ENCODE measurements around the gene ZBTB40.

DNA sequence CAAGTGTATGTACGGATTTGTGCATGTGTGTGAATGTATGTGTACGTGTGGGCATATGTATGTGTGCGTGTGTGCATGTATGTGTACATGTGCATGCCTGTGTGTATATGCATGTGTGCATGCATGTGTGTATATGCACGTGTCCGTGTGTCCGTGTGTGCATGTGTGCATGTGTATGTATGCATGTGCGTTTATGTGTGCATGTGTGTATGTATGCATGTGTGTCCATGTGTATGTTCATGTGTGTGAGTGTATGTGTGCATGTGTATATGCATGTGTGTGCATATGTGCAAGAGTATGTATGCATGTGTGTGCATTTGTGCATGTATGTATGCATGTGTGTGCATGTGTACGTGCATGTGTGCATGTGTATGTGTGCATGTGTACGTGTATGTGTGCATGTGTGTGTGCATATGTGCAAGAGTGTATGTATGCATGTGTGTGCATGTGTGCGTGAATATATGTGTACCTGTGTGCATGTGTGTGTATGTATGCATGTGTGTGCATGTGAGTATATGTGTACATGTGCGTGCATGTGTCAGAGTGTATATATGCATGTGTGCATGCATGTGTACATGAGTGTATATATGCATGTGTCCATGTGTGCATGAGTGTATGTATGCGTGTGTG is 127.2 kb downstream of the ZBTB40 start:
- TF ChIP-seq CTCF (IDR thresholded peaks at IDR 0.05) = no peak
- no peak for TF ChIP-seq POLR2A (IDR thresholded peaks at IDR 0.05)

All from esophagus squamous epithelium (tissue), 4 donors.